Activated CD8-positive, alpha-beta T cell treated with anti-CD3 and anti-CD28 coated beads, Interleukin-2, amount 10 ng/mL, durations not matched to agents 7 days and 5 days (primary cell): ENCODE measurements around the gene S100A5. TPM values are rescaled to one million over a fixed set of nuclear protein-coding genes. Genes with fewer than 3 reads are reported as not detected.

Experiments used
- ATAC-seq: fragments of 150-1000 bp; cut with Tn5 transposase; one replicate; pipeline ENCODE4 v1.10.0; 2021; ENCODE audit warnings: moderate library complexity
- CTCF ChIA-PET: fragments of 350-600 bp; sonication (Branson Sonifier 250); formaldehyde crosslinking; loops from one replicate; lab custom pipeline; 2021; ENCODE audit warnings: antibody characterized with exemption; lab: Charles Lee
- POLR2A ChIA-PET: fragments of 350-600 bp; sonication (Branson Sonifier 250); formaldehyde crosslinking; loops from one replicate; lab custom pipeline; 2021; ENCODE audit warnings: antibody characterized with exemption; lab: Charles Lee
- DNase-seq: peaks from one replicate; pipeline ENCODE4 v3.0.0-alpha.2; 2020
- H3K27ac Mint-ChIP-seq: one replicate; pipeline ENCODE4 v1.8.0; 2021; ENCODE audit warnings: mild to moderate bottlenecking, mixed read lengths
- H3K27me3 Mint-ChIP-seq: one replicate; pipeline ENCODE4 v1.8.0; 2021; ENCODE audit warnings: low read depth, mixed read lengths
- H3K36me3 Mint-ChIP-seq: one replicate; pipeline ENCODE4 v1.8.0; 2021; ENCODE audit warnings: low read depth, mixed read lengths
- H3K4me1 Mint-ChIP-seq: one replicate; pipeline ENCODE4 v1.8.0; 2021; ENCODE audit warnings: low read depth, mixed read lengths
- H3K4me3 Mint-ChIP-seq: one replicate; pipeline ENCODE4 v1.8.0; 2021; ENCODE audit warnings: mild to moderate bottlenecking, mixed read lengths
- H3K9me3 Mint-ChIP-seq: one replicate; pipeline ENCODE4 v1.8.0; 2022; ENCODE audit warnings: mixed read lengths; ENCODE audit not compliant: insufficient read depth
- total RNA-seq, 2 experiments: library from RNA; stranded (reverse); gene quantifications; one replicate each; pipeline ENCODE4 v1.2.3, GENCODE V29; 2021

Gene S100A5
- total RNA-seq, 2 experiments from 2014 or later = 1.8 to 1.9 TPM

- Mint-ChIP-seq H3K9me3 (no peaks in the 10 kb centered on the region), H3K36me3 (no peaks in the 10 kb centered on the region), H3K4me1 (peaks cover 9% of the 10 kb centered on the region), H3K27ac (no peak overlapping the region), H3K27me3 (peaks cover 2% of the 10 kb centered on the region), H3K4me3 (no peak overlapping the region)
- ATAC-seq (no peak), DNase-seq (no peak)
- POLR2A ChIA-PET = no interaction called here
- CTCF ChIA-PET = interaction anchor here (1.6 to 1.9 kb wide), 2 partner anchors 11 to 26 kb away, joined by 4 to 8 read pairs; no protein-coding TSS in a partner anchor
Observed at GRCh38 chr1:153506386-153506785, 34.3 kb downstream of the S100A5 start.

- Mint-ChIP-seq H3K27ac (no peak overlapping the region), H3K27me3 (peaks cover 2% of the 10 kb centered on the region), H3K9me3 (no peaks in the 10 kb centered on the region), H3K36me3 (no peaks in the 10 kb centered on the region), H3K4me3 (no peak overlapping the region), H3K4me1 (peaks cover 2% of the 10 kb centered on the region)
- ChIA-PET POLR2A (no interaction called here), CTCF (interaction anchor here (1.0 to 1.9 kb wide), 2 partner anchors 10 to 150 kb away, joined by 3 to 8 read pairs; no protein-coding TSS in a partner anchor)
- no peak for ATAC-seq
- no peak for DNase-seq
Observed at GRCh38 chr1:153505576-153505975, 35.2 kb downstream of the S100A5 start.

GRCh38 chr1:153503766-153504165 lies 37.0 kb downstream of the S100A5 start:
- ChIA-PET CTCF (interaction anchor here (0.6 to 1.1 kb wide), 2 partner anchors 10 to 152 kb away, joined by 3 read pairs; no protein-coding TSS in a partner anchor), POLR2A (no interaction called here)
- Mint-ChIP-seq H3K36me3 (no peaks in the 10 kb centered on the region), H3K27me3 (peaks cover 9% of the 10 kb centered on the region), H3K27ac (no peak overlapping the region), H3K4me3 (no peak overlapping the region), H3K9me3 (no peaks in the 10 kb centered on the region), H3K4me1 (no peaks in the 10 kb centered on the region)
- no peak for DNase-seq
- ATAC-seq = no peak

GRCh38 chr1:153498746-153499145 lies 42.0 kb downstream of the S100A5 start:
- Mint-ChIP-seq H3K27me3 (peaks cover 19% of the 10 kb centered on the region), H3K9me3 (no peaks in the 10 kb centered on the region), H3K36me3 (no peaks in the 10 kb centered on the region), H3K4me3 (no peak overlapping the region), H3K27ac (no peak overlapping the region), H3K4me1 (no peaks in the 10 kb centered on the region)
- ChIA-PET POLR2A (no interaction called here), CTCF (interaction anchor here (0.8 to 6.2 kb wide), 3 partner anchors 12 to 145 kb away, joined by 3 to 27 read pairs (median 5); no protein-coding TSS in a partner anchor)
- no peak for DNase-seq
- ATAC-seq = no peak

GRCh38 chr1:153495536-153495935 lies 45.2 kb downstream of the S100A5 start:
- H3K27ac Mint-ChIP-seq = no peak overlapping the region
- H3K9me3 Mint-ChIP-seq = no peaks in the 10 kb centered on the region
- CTCF ChIA-PET = interaction anchor here (0.6 to 5.3 kb wide), 24 partner anchors 10 to 154 kb away, joined by 3 to 140 read pairs (median 6); partner anchors contain the start of genes PGLYRP4 and S100A9
- peaks cover 21% of the 10 kb centered on the region for H3K27me3 Mint-ChIP-seq
- H3K4me1 Mint-ChIP-seq = no peaks in the 10 kb centered on the region
- DNase-seq (no peak), ATAC-seq (no peak)
- POLR2A ChIA-PET = no interaction called here
- no peak overlapping the region for H3K4me3 Mint-ChIP-seq
- no peaks in the 10 kb centered on the region for H3K36me3 Mint-ChIP-seq

- H3K27me3 Mint-ChIP-seq = peaks cover 21% of the 10 kb centered on the region
- POLR2A ChIA-PET = no interaction called here
- H3K4me1 Mint-ChIP-seq = no peaks in the 10 kb centered on the region
- no peak overlapping the region for H3K4me3 Mint-ChIP-seq
- CTCF ChIA-PET = interaction anchor here (0.6 to 5.3 kb wide), 40 partner anchors 8 to 933 kb away, joined by 3 to 140 read pairs (median 4); partner anchors contain the start of genes PGLYRP4 and S100A9
- no peaks in the 10 kb centered on the region for H3K9me3 Mint-ChIP-seq
- H3K27ac Mint-ChIP-seq = no peak overlapping the region
- ATAC-seq (peak; percentile 60), DNase-seq (peak; percentile 79)
- H3K36me3 Mint-ChIP-seq = no peaks in the 10 kb centered on the region
Observed at GRCh38 chr1:153494976-153495535, 45.7 kb downstream of the S100A5 start.

- H3K4me1 Mint-ChIP-seq = no peaks in the 10 kb centered on the region
- no peak for DNase-seq
- H3K27me3 Mint-ChIP-seq = peaks cover 12% of the 10 kb centered on the region
- peak; percentile 35 for ATAC-seq
- CTCF ChIA-PET = interaction anchor here (1.3 to 5.3 kb wide), 8 partner anchors 7 to 139 kb away, joined by 3 to 140 read pairs (median 8); partner anchors contain the start of gene S100A9
- H3K9me3 Mint-ChIP-seq = no peaks in the 10 kb centered on the region
- POLR2A ChIA-PET = no interaction called here
- H3K4me3 Mint-ChIP-seq = no peak overlapping the region
- no peak overlapping the region for H3K27ac Mint-ChIP-seq
- no peaks in the 10 kb centered on the region for H3K36me3 Mint-ChIP-seq
Observed at GRCh38 chr1:153493343-153493960, 47.3 kb downstream of the S100A5 start.

GRCh38 chr1:153490272-153491051 lies 50.3 kb downstream of the S100A5 start:
- no peak for ATAC-seq
- CTCF ChIA-PET = interaction anchor here (1.5 kb wide), 1 partner anchor 138 kb away, joined by 5 read pairs; no protein-coding TSS in a partner anchor
- H3K27me3 Mint-ChIP-seq = peaks cover 11% of the 10 kb centered on the region
- DNase-seq = no peak
- H3K36me3 Mint-ChIP-seq = no peaks in the 10 kb centered on the region
- H3K27ac Mint-ChIP-seq = no peak overlapping the region
- POLR2A ChIA-PET = no interaction called here
- H3K4me3 Mint-ChIP-seq = no peak overlapping the region
- H3K4me1 Mint-ChIP-seq = no peaks in the 10 kb centered on the region
- H3K9me3 Mint-ChIP-seq = no peaks in the 10 kb centered on the region

GRCh38 chr1:153488731-153489130 lies 52.0 kb downstream of the S100A5 start:
- no peaks in the 10 kb centered on the region for H3K4me1 Mint-ChIP-seq

GRCh38 chr1:153487707-153488106 lies 53.0 kb downstream of the S100A5 start:
- no peaks in the 10 kb centered on the region for H3K36me3 Mint-ChIP-seq
- H3K4me3 Mint-ChIP-seq = no peak overlapping the region
- CTCF ChIA-PET = interaction anchor here (1.0 to 1.6 kb wide), 2 partner anchors 85 to 135 kb away, joined by 3 to 4 read pairs; no protein-coding TSS in a partner anchor
- ATAC-seq (no peak), DNase-seq (no peak)
- H3K27ac Mint-ChIP-seq = no peak overlapping the region
- POLR2A ChIA-PET = no interaction called here
- H3K27me3 Mint-ChIP-seq = peaks cover 24% of the 10 kb centered on the region
- no peaks in the 10 kb centered on the region for H3K4me1 Mint-ChIP-seq
- no peaks in the 10 kb centered on the region for H3K9me3 Mint-ChIP-seq

More at GRCh38 chr1:153488731-153489130, 52.0 kb downstream of the S100A5 start:
- POLR2A ChIA-PET = no interaction called here
- no peak for DNase-seq
- no peaks in the 10 kb centered on the region for H3K9me3 Mint-ChIP-seq
- ATAC-seq = no peak
- CTCF ChIA-PET = no interaction called here
- no peak overlapping the region for H3K27ac Mint-ChIP-seq
- peaks cover 20% of the 10 kb centered on the region for H3K27me3 Mint-ChIP-seq
- H3K4me3 Mint-ChIP-seq = no peak overlapping the region
- H3K36me3 Mint-ChIP-seq = no peaks in the 10 kb centered on the region
